Progenitor cell of endocrine pancreas (in vitro differentiated cells): ENCODE results near the gene STIM1. TPM values are rescaled to one million over a fixed set of nuclear protein-coding genes. Genes with fewer than 3 reads are reported as not detected.

Experiments
- DNase-seq: peaks from one replicate; pipeline ENCODE4 v3.0.0; 2021; ENCODE audit warnings: low spot score; ENCODE audit not compliant: unreplicated experiment
- H3K27ac Mint-ChIP-seq: 2 replicates; pipeline ENCODE4 v1.8.0; 2021; ENCODE audit warnings: mild to moderate bottlenecking, moderate library complexity, mixed read lengths
- H3K27me3 Mint-ChIP-seq: 2 replicates; pipeline ENCODE4 v1.8.0; 2021; ENCODE audit warnings: mixed read lengths
- H3K36me3 Mint-ChIP-seq: 2 replicates; pipeline ENCODE4 v1.8.0; 2022; ENCODE audit warnings: mixed read lengths; ENCODE audit not compliant: insufficient read depth
- H3K4me1 Mint-ChIP-seq: 2 replicates; pipeline ENCODE4 v1.8.0; 2021; ENCODE audit warnings: low read depth, mixed read lengths
- H3K4me3 Mint-ChIP-seq: 2 replicates; pipeline ENCODE4 v1.8.0; 2021; ENCODE audit warnings: low read depth, mild to moderate bottlenecking, moderate library complexity, mixed read lengths
- H3K9me3 Mint-ChIP-seq: 2 replicates; pipeline ENCODE4 v1.8.0; 2021; ENCODE audit warnings: low read depth, mixed read lengths
- total RNA-seq: library from RNA; stranded (reverse); gene quantifications from 2 replicates; pipeline ENCODE4 v1.2.1, GENCODE V29; 2021
- TF ChIP-seq, protein P1 (sequence below): fragments of 200-600 bp; sonication (generic); IDR thresholded peaks from one replicate; pipeline ENCODE4 v1.5.0; 2021; ENCODE audit warnings: antibody characterized with exemption, mild to moderate bottlenecking; ENCODE audit not compliant: unreplicated experiment

STIM1 gene
- total RNA-seq, 1 donor from 2014 or later: 27.2 TPM

DNA sequence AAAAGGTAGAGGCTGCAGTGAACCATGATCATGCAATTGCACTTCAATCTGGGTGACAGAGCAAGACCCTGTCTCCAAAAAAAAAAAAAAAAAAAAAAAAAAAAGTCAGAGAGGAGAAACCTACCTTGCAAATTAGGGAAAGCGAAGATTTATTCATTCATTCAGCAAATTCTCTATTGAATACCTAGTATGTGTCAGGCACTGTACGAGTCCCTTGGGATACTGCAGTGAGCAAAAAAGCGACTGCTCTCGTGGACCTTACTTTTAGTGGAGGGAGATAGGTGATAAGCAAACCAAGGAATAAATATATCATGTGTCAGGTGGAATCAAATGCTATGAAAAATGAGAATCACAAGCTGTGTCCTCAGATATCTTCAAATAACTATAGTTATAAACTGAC lies 101.3 kb downstream of the STIM1 start:
- H3K4me3 Mint-ChIP-seq: no peak overlapping the region
- no peaks in the 10 kb centered on the region for H3K36me3 Mint-ChIP-seq
- H3K27me3 Mint-ChIP-seq: no peaks in the 10 kb centered on the region
- H3K4me1 Mint-ChIP-seq: peaks cover 2% of the 10 kb centered on the region
- TF ChIP-seq, protein P1, sequence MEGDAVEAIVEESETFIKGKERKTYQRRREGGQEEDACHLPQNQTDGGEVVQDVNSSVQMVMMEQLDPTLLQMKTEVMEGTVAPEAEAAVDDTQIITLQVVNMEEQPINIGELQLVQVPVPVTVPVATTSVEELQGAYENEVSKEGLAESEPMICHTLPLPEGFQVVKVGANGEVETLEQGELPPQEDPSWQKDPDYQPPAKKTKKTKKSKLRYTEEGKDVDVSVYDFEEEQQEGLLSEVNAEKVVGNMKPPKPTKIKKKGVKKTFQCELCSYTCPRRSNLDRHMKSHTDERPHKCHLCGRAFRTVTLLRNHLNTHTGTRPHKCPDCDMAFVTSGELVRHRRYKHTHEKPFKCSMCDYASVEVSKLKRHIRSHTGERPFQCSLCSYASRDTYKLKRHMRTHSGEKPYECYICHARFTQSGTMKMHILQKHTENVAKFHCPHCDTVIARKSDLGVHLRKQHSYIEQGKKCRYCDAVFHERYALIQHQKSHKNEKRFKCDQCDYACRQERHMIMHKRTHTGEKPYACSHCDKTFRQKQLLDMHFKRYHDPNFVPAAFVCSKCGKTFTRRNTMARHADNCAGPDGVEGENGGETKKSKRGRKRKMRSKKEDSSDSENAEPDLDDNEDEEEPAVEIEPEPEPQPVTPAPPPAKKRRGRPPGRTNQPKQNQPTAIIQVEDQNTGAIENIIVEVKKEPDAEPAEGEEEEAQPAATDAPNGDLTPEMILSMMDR: no peak
- no peak for DNase-seq
- H3K9me3 Mint-ChIP-seq: no peaks in the 10 kb centered on the region
- no peak overlapping the region for H3K27ac Mint-ChIP-seq

DNA sequence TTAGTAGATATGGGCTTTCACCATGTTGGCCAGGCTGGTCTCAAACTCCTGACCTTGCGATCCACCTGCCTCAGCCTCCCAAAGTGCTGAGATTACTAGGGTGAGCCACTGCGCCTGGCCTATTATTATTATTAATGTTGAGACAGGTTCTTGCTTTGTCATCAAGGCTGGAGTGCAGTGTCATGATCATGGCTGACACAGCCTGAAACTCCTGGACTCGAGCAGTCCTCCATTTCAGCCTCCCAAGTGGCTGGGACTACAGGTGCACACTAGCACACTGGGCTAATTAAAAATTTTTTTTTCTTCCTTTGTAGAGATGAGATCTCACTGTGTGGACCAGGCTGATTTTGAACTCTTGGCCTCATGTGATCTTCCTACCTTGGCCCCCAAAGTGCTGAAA lies 102.0 kb downstream of the STIM1 start:
- no peaks in the 10 kb centered on the region for H3K9me3 Mint-ChIP-seq
- peaks cover 3% of the 10 kb centered on the region for H3K4me1 Mint-ChIP-seq
- no peak overlapping the region for H3K27ac Mint-ChIP-seq
- no peak overlapping the region for H3K4me3 Mint-ChIP-seq
- DNase-seq: no peak
- H3K36me3 Mint-ChIP-seq: no peaks in the 10 kb centered on the region
- H3K27me3 Mint-ChIP-seq: no peaks in the 10 kb centered on the region
- TF ChIP-seq, protein P1: no peak

DNA sequence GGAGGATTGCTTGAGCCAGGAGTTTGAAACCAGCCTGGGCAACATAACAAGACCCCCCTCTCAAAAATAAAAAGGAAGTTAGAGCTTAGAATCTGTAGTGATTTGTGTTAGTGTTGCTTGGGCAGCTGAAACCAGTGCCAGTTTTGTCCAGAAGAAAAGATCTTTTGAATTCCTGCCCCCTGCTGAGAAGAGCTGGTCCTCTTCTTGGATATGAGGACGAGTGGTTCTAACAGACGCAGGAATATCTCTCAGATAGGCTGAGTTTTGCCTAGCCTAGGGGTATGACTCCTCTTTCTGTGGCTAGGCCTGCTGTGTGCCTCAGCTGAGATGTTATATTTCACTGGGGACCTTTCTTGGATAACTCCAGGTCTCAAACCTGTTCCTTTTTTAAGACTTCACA lies 102.8 kb downstream of the STIM1 start:
- H3K36me3 Mint-ChIP-seq: no peaks in the 10 kb centered on the region
- no peak for DNase-seq
- H3K9me3 Mint-ChIP-seq: no peaks in the 10 kb centered on the region
- peaks cover 5% of the 10 kb centered on the region for H3K4me1 Mint-ChIP-seq
- TF ChIP-seq, protein P1: no peak
- H3K27me3 Mint-ChIP-seq: no peaks in the 10 kb centered on the region
- no peak overlapping the region for H3K4me3 Mint-ChIP-seq
- no peak overlapping the region for H3K27ac Mint-ChIP-seq

DNA sequence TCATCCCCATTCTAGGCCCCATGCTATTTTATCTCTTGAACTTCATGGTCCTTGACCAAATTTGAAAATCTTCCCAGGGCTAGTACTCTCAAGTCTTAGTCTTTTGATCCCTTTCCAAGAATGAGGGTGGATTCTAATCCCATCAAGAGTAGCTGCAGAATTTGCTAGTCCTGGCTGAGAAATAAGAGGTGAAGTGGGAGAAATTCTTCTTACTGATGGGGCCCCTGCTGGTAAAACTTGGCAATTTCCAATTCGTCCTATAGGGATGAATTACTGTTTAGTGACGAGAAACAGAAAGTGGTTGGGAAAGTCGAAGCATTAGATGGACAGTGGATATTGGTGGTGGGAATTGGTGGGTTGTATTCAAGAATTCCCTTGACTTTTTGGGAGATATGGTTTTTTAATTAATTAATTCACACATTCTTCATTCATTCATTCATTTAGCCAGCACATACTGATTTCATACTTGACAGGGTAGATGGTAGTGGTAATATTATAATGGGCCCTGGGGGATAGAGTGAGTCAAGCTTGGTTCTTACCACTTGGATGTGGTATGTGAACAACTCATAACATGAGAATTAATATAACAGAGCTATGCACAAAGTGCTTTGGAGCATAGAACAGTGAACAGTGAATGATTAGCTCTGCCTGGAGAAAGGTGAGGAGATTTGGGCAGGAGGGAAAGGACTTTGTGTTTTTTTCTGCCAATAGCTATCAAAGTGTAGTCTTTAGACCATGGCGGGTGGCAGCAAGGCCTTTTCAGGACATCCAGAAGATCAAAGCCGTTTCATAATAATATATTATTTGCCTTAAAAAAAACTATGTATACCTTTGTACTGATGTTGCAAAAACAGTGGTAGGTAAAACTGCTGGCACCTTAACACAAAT lies 103.8 kb downstream of the STIM1 start:
- H3K4me1 Mint-ChIP-seq: peaks cover 5% of the 10 kb centered on the region
- no peak overlapping the region for H3K4me3 Mint-ChIP-seq
- no peaks in the 10 kb centered on the region for H3K27me3 Mint-ChIP-seq
- no peaks in the 10 kb centered on the region for H3K9me3 Mint-ChIP-seq
- H3K36me3 Mint-ChIP-seq: no peaks in the 10 kb centered on the region
- TF ChIP-seq, protein P1: peak; percentile 41
- no peak for DNase-seq
- H3K27ac Mint-ChIP-seq: no peak overlapping the region

DNA sequence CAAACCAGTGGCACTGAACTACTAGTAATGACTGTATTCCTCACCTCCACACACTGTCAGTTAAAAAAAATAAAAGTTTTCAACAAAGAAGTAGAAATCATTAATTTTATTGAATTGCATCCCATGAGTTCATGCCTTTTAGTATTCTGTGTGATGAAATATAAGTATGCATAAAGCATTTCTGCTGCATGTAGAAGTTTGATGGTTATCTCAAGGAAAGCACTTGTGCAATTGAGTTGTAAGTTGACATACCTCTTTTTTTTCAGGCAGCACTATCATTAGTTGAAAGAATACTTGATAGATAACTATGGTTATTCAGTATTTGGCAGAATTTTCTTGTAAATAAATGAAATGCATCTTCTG lies 104.4 kb downstream of the STIM1 start:
- TF ChIP-seq, protein P1: no peak
- H3K9me3 Mint-ChIP-seq: no peaks in the 10 kb centered on the region
- no peak overlapping the region for H3K27ac Mint-ChIP-seq
- no peak overlapping the region for H3K4me3 Mint-ChIP-seq
- H3K36me3 Mint-ChIP-seq: no peaks in the 10 kb centered on the region
- DNase-seq: no peak
- peaks cover 5% of the 10 kb centered on the region for H3K4me1 Mint-ChIP-seq
- no peaks in the 10 kb centered on the region for H3K27me3 Mint-ChIP-seq
